HEK293 (cell line): ENCODE results near the gene ANP32A.

Experiments
- CTCF ChIA-PET: fragments of 350-600 bp; formaldehyde crosslinking; extraction: SDS; loops from one replicate; lab custom pipeline; 2021; ENCODE audit warnings: antibody characterized with exemption; lab: Yijun Ruan, JAX
- POLR2A ChIA-PET: fragments of 300-600 bp; formaldehyde crosslinking; extraction: SDS; loops from one replicate; lab custom pipeline; 2020; ENCODE audit warnings: antibody characterized with exemption, inconsistent platforms; lab: Yijun Ruan, JAX
- H3K27ac ChIP-seq: fragments of 200-500 bp; sonication (Bioruptor generic); 2 replicates; pipeline ENCODE4 v1.5.1; 2014; ENCODE audit warnings: low read depth, low read length, control low read depth, inconsistent platforms; ENCODE audit errors: extremely low read depth
- H3K36me3 ChIP-seq, 2 experiments: fragments of 200-500 bp in 1 of 2; sonication (Bioruptor generic) in 1 of 2; 1 replicate in 1 of 2; 2 replicates in 1 of 2; pipeline ENCODE4 v1.5.1; 2014 to 2017; ENCODE audit warnings: inconsistent platforms in 2 of 2, low read length in 2 of 2; ENCODE audit not compliant: control insufficient read depth in 2 of 2, insufficient read depth in 1 of 2
- H3K4me1 ChIP-seq: fragments of 200-500 bp; sonication (Bioruptor generic); 2 replicates; pipeline ENCODE4 v1.5.1; 2014; ENCODE audit warnings: mild to moderate bottlenecking, low read length, inconsistent platforms; ENCODE audit not compliant: control insufficient read depth, insufficient read depth
- H3K4me3 ChIP-seq: 2 replicates; pipeline ENCODE4 v1.5.1; 2011; ENCODE audit warnings: low read depth, mild to moderate bottlenecking, control low read depth, low read length, moderate library complexity
- H3K9me3 ChIP-seq: fragments of 200-500 bp; sonication (Bioruptor generic); 2 replicates; pipeline ENCODE4 v1.5.1; 2014; ENCODE audit warnings: low read depth, low read length, inconsistent platforms; ENCODE audit not compliant: control insufficient read depth, insufficient read depth
- BCL11A ChIP-seq: fragments of 450-650 bp; formaldehyde crosslinking; IDR thresholded peaks from 2 replicates; pipeline ENCODE4 v1.5.1; 2016; ENCODE audit warnings: low read depth, missing biosample characterization, missing genetic modification characterization
- GFI1B ChIP-seq: fragments of 450-650 bp; formaldehyde crosslinking; IDR thresholded peaks from 2 replicates; pipeline ENCODE4 v1.5.1; 2016; ENCODE audit warnings: missing biosample characterization, missing genetic modification characterization
- GLIS2 ChIP-seq: fragments of 450-650 bp; formaldehyde crosslinking; IDR thresholded peaks from 2 replicates; pipeline ENCODE4 v1.5.1; 2016; ENCODE audit warnings: missing biosample characterization, missing genetic modification characterization
- KLF7 ChIP-seq: fragments of 450-650 bp; formaldehyde crosslinking; IDR thresholded peaks from 2 replicates; pipeline ENCODE4 v1.5.1; 2016; ENCODE audit warnings: missing biosample characterization, missing genetic modification characterization, borderline replicate concordance
- ZNF140 ChIP-seq: fragments of 450-650 bp; formaldehyde crosslinking; IDR thresholded peaks from 2 replicates; pipeline ENCODE4 v1.5.1; 2016; ENCODE audit warnings: missing biosample characterization, missing genetic modification characterization
- ZNF174 ChIP-seq: fragments of 450-650 bp; formaldehyde crosslinking; IDR thresholded peaks from 2 replicates; pipeline ENCODE4 v1.5.0; 2017; ENCODE audit warnings: missing biosample characterization, mild to moderate bottlenecking, missing genetic modification characterization
- ZNF530 ChIP-seq: fragments of 450-650 bp; formaldehyde crosslinking; IDR thresholded peaks from 2 replicates; pipeline ENCODE4 v1.5.1; 2016; ENCODE audit warnings: low read depth, missing biosample characterization, missing genetic modification characterization
- ZNF548 ChIP-seq: fragments of 450-650 bp; formaldehyde crosslinking; IDR thresholded peaks from 2 replicates; pipeline ENCODE4 v1.5.1; 2016; ENCODE audit warnings: missing biosample characterization, missing genetic modification characterization
- ZNF558 ChIP-seq: fragments of 450-650 bp; formaldehyde crosslinking; IDR thresholded peaks from 2 replicates; pipeline ENCODE4 v1.5.1; 2016; ENCODE audit warnings: missing biosample characterization, missing genetic modification characterization
- ZNF660 ChIP-seq: fragments of 450-650 bp; IDR thresholded peaks from 2 replicates; pipeline ENCODE4 v1.5.1; 2018; ENCODE audit warnings: missing biosample characterization, mild to moderate bottlenecking, missing genetic modification characterization
- ZNF785 ChIP-seq: fragments of 450-650 bp; formaldehyde crosslinking; IDR thresholded peaks from 2 replicates; pipeline ENCODE4 v1.5.1; 2016; ENCODE audit warnings: missing biosample characterization, missing genetic modification characterization
- TF ChIP-seq, protein P1 (sequence below): fragments of 450-650 bp; formaldehyde crosslinking; IDR thresholded peaks from 2 replicates; pipeline ENCODE4 v1.5.1; 2016; ENCODE audit warnings: missing biosample characterization, missing genetic modification characterization
- TF ChIP-seq, protein P2 (sequence below): fragments of 450-650 bp; formaldehyde crosslinking; IDR thresholded peaks from 2 replicates; pipeline ENCODE4 v1.5.1; 2016; ENCODE audit warnings: missing biosample characterization, missing genetic modification characterization
- TF ChIP-seq, protein P3 (sequence below): fragments of 450-650 bp; formaldehyde crosslinking; IDR thresholded peaks from 2 replicates; pipeline ENCODE4 v1.5.1; 2016; ENCODE audit warnings: missing biosample characterization, missing genetic modification characterization
- TF ChIP-seq, protein P4 (sequence below): fragments of 450-650 bp; formaldehyde crosslinking; IDR thresholded peaks from 2 replicates; pipeline ENCODE4 v1.5.1; 2016; ENCODE audit warnings: missing biosample characterization, missing genetic modification characterization
- TF ChIP-seq, protein P5 (sequence below): fragments of 450-650 bp; formaldehyde crosslinking; IDR thresholded peaks from 2 replicates; pipeline ENCODE4 v1.5.1; 2016; ENCODE audit warnings: missing biosample characterization, missing genetic modification characterization
- TF ChIP-seq, protein P6 (sequence below): fragments of 450-650 bp; formaldehyde crosslinking; IDR thresholded peaks from 2 replicates; pipeline ENCODE4; 2016; ENCODE audit warnings: missing biosample characterization, missing genetic modification characterization

The ANP32A gene

DNA sequence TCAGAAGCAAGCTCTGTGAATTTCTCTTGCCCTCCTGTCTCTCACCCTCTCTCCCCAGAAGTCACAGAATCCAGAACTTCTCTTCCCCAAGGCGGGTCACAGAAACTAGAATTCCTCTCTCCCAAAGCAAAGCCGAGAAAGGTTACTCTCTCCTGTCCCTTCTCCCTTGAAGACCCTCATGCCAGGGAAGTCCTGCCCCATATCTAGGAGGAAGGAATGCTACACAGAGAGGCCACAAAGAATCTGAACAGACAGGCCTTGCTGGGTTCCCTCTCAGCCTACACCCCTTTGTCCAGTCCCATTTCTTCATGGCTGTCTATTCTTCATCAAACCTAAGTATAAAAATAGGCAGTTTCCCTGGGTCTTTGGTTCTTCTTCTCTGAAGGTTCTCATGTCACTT is 29.8 kb downstream of the ANP32A start (continued):
- TF ChIP-seq, protein P1, sequence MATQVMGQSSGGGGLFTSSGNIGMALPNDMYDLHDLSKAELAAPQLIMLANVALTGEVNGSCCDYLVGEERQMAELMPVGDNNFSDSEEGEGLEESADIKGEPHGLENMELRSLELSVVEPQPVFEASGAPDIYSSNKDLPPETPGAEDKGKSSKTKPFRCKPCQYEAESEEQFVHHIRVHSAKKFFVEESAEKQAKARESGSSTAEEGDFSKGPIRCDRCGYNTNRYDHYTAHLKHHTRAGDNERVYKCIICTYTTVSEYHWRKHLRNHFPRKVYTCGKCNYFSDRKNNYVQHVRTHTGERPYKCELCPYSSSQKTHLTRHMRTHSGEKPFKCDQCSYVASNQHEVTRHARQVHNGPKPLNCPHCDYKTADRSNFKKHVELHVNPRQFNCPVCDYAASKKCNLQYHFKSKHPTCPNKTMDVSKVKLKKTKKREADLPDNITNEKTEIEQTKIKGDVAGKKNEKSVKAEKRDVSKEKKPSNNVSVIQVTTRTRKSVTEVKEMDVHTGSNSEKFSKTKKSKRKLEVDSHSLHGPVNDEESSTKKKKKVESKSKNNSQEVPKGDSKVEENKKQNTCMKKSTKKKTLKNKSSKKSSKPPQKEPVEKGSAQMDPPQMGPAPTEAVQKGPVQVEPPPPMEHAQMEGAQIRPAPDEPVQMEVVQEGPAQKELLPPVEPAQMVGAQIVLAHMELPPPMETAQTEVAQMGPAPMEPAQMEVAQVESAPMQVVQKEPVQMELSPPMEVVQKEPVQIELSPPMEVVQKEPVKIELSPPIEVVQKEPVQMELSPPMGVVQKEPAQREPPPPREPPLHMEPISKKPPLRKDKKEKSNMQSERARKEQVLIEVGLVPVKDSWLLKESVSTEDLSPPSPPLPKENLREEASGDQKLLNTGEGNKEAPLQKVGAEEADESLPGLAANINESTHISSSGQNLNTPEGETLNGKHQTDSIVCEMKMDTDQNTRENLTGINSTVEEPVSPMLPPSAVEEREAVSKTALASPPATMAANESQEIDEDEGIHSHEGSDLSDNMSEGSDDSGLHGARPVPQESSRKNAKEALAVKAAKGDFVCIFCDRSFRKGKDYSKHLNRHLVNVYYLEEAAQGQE (tag by site-specific recombination) = no peak
- TF ChIP-seq KLF7 (tag by site-specific recombination) = no peak
- no peak for TF ChIP-seq ZNF785 (tag by site-specific recombination)
- TF ChIP-seq, protein P2, sequence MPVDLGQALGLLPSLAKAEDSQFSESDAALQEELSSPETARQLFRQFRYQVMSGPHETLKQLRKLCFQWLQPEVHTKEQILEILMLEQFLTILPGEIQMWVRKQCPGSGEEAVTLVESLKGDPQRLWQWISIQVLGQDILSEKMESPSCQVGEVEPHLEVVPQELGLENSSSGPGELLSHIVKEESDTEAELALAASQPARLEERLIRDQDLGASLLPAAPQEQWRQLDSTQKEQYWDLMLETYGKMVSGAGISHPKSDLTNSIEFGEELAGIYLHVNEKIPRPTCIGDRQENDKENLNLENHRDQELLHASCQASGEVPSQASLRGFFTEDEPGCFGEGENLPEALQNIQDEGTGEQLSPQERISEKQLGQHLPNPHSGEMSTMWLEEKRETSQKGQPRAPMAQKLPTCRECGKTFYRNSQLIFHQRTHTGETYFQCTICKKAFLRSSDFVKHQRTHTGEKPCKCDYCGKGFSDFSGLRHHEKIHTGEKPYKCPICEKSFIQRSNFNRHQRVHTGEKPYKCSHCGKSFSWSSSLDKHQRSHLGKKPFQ = no peak
- TF ChIP-seq, protein P3, sequence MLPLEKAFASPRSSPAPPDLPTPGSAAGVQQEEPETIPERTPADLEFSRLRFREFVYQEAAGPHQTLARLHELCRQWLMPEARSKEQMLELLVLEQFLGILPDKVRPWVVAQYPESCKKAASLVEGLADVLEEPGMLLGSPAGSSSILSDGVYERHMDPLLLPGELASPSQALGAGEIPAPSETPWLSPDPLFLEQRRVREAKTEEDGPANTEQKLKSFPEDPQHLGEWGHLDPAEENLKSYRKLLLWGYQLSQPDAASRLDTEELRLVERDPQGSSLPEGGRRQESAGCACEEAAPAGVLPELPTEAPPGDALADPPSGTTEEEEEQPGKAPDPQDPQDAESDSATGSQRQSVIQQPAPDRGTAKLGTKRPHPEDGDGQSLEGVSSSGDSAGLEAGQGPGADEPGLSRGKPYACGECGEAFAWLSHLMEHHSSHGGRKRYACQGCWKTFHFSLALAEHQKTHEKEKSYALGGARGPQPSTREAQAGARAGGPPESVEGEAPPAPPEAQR = no peak
- no peak for TF ChIP-seq GLIS2
- TF ChIP-seq ZNF660 (tag by site-specific recombination) = no peak

DNA sequence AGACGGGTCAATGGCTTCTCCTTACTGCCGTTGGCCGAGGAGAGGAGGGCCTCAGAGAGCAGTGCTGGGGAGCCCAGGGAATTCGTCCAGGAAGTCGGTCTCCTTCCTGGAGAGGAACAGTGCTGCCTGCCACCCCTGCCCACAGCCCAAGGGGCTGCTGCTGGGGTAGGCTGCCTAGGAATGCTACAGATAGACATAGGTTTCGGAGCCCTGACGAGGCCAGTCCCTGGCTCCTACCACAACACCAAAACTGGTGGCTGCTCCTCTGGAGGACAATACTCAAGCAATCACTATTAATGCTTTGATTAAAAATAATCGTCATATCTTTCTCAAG is 30.5 kb downstream of the ANP32A start:
- no peak overlapping the region for H3K27ac ChIP-seq

More for the DNA sequence above, 30.5 kb downstream of the ANP32A start:
- H3K36me3 ChIP-seq = peaks cover 5 to 23% of the 10 kb centered on the region in 2 experiments; a peak in 2 of 3 replicates
- H3K4me3 ChIP-seq = no peak overlapping the region
- CTCF ChIA-PET = interaction anchor here (1.0 kb wide), 1 partner anchor 24 kb away, joined by 3 read pairs; no protein-coding TSS in a partner anchor
- TF ChIP-seq ZNF558 (tag by site-specific recombination) (no peak), ZNF140 (tag by site-specific recombination) (no peak), ZNF530 (tag by site-specific recombination) (no peak), BCL11A (tag by site-specific recombination) (no peak), GFI1B (no peak), ZNF174 (tag by site-specific recombination) (no peak), ZNF548 (no peak)
- TF ChIP-seq, protein P4, sequence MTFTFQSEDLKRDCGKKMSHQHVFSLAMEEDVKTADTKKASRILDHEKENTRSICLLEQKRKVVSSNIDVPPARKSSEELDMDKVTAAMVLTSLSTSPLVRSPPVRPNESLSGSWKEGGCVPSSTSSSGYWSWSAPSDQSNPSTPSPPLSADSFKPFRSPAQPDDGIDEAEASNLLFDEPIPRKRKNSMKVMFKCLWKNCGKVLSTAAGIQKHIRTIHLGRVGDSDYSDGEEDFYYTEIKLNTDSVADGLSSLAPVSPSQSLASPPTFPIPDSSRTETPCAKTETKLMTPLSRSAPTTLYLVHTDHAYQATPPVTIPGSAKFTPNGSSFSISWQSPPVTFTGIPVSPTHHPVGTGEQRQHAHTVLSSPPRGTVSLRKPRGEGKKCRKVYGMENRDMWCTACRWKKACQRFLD (tag by site-specific recombination) = no peak
- TF ChIP-seq, protein P5, sequence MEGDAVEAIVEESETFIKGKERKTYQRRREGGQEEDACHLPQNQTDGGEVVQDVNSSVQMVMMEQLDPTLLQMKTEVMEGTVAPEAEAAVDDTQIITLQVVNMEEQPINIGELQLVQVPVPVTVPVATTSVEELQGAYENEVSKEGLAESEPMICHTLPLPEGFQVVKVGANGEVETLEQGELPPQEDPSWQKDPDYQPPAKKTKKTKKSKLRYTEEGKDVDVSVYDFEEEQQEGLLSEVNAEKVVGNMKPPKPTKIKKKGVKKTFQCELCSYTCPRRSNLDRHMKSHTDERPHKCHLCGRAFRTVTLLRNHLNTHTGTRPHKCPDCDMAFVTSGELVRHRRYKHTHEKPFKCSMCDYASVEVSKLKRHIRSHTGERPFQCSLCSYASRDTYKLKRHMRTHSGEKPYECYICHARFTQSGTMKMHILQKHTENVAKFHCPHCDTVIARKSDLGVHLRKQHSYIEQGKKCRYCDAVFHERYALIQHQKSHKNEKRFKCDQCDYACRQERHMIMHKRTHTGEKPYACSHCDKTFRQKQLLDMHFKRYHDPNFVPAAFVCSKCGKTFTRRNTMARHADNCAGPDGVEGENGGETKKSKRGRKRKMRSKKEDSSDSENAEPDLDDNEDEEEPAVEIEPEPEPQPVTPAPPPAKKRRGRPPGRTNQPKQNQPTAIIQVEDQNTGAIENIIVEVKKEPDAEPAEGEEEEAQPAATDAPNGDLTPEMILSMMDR (tag by site-specific recombination) = no peak
- TF ChIP-seq, protein P6, sequence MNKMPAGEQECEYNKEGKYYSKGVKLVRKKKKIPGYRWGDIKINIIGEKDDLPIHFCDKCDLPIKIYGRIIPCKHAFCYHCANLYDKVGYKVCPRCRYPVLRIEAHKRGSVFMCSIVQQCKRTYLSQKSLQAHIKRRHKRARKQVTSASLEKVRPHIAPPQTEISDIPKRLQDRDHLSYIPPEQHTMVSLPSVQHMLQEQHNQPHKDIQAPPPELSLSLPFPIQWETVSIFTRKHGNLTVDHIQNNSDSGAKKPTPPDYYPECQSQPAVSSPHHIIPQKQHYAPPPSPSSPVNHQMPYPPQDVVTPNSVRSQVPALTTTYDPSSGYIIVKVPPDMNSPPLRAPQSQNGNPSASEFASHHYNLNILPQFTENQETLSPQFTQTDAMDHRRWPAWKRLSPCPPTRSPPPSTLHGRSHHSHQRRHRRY (tag by site-specific recombination) = no peak
- POLR2A ChIA-PET = no interaction called here
- H3K4me1 ChIP-seq = peaks cover 8% of the 10 kb centered on the region
- H3K9me3 ChIP-seq = no peaks in the 10 kb centered on the region
